ENCODE results near the gene FBXL14. TPM values are rescaled to one million over a fixed set of nuclear protein-coding genes. Genes with fewer than 3 reads are reported as not detected.
A peak's percentile ranks its signal among the peaks of the same experiment; 100 is the strongest.

The FBXL14 gene
- total and polyA plus RNA-seq, 2 of the 13 experiments (the other 11 are each of a cell fraction or from before 2014, with no cell fraction given) = 7.0 to 7.4 TPM

GRCh38 chr12:1606021-1606622 is 11.7 kb upstream of the FBXL14 start (continued):
- TF ChIP-seq, protein P1, sequence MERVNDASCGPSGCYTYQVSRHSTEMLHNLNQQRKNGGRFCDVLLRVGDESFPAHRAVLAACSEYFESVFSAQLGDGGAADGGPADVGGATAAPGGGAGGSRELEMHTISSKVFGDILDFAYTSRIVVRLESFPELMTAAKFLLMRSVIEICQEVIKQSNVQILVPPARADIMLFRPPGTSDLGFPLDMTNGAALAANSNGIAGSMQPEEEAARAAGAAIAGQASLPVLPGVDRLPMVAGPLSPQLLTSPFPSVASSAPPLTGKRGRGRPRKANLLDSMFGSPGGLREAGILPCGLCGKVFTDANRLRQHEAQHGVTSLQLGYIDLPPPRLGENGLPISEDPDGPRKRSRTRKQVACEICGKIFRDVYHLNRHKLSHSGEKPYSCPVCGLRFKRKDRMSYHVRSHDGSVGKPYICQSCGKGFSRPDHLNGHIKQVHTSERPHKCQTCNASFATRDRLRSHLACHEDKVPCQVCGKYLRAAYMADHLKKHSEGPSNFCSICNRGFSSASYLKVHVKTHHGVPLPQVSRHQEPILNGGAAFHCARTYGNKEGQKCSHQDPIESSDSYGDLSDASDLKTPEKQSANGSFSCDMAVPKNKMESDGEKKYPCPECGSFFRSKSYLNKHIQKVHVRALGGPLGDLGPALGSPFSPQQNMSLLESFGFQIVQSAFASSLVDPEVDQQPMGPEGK (CRISPR knock-in tag; IDR thresholded peaks at IDR 0.05) = no peak
- TF ChIP-seq ZNF367 (CRISPR knock-in tag; IDR thresholded peaks at IDR 0.05; ENCODE audit: borderline replicate concordance) (no peak), ZNF207 (IDR thresholded peaks at IDR 0.05; ENCODE audit: borderline replicate concordance) (no peak), DRAP1 (CRISPR knock-in tag; IDR thresholded peaks at IDR 0.05) (0 out of 2 replicates have a peak, but pooled peaks have one; percentile 52), SRSF9 (IDR thresholded peaks at IDR 0.05; ENCODE audit: borderline replicate concordance, insufficient read depth, low read depth, low read length, poor library complexity, severe bottlenecking) (no peak), ZNF644 (CRISPR knock-in tag; IDR thresholded peaks at IDR 0.05; ENCODE audit: low read depth) (no peak), ZBTB7B (CRISPR knock-in tag; IDR thresholded peaks at IDR 0.05) (peak; percentile 28; the same call in 1 of the 2 replicates), MEIS1 (CRISPR knock-in tag; IDR thresholded peaks at IDR 0.05; ENCODE audit: borderline replicate concordance) (no peak), ZNF776 (CRISPR knock-in tag; IDR thresholded peaks at IDR 0.05) (no peak), JUNB (CRISPR knock-in tag; IDR thresholded peaks at IDR 0.05; ENCODE audit: borderline replicate concordance) (peak; percentile 67; the same call in 1 of the 2 replicates), MLLT10 (CRISPR knock-in tag; IDR thresholded peaks at IDR 0.05) (no peak), SMARCC2 (IDR thresholded peaks at IDR 0.05) (no peak), SMAD3 (CRISPR knock-in tag; IDR thresholded peaks at IDR 0.05) (no peak; the same call in 1 of the 2 replicates), NBN (conservative IDR thresholded peaks at IDR 0.05) (no peak), KLF13 (CRISPR knock-in tag; IDR thresholded peaks at IDR 0.05) (no peak), ZFP37 (CRISPR knock-in tag; IDR thresholded peaks at IDR 0.05; ENCODE audit: borderline replicate concordance) (no peak), PITX1 (CRISPR knock-in tag; IDR thresholded peaks at IDR 0.05) (peak; percentile 62; the same call in 1 of the 2 replicates), ZBTB25 (CRISPR knock-in tag; IDR thresholded peaks at IDR 0.05) (peak; percentile 67; the same call in 1 of the 2 replicates)
- TF ChIP-seq, protein P2, sequence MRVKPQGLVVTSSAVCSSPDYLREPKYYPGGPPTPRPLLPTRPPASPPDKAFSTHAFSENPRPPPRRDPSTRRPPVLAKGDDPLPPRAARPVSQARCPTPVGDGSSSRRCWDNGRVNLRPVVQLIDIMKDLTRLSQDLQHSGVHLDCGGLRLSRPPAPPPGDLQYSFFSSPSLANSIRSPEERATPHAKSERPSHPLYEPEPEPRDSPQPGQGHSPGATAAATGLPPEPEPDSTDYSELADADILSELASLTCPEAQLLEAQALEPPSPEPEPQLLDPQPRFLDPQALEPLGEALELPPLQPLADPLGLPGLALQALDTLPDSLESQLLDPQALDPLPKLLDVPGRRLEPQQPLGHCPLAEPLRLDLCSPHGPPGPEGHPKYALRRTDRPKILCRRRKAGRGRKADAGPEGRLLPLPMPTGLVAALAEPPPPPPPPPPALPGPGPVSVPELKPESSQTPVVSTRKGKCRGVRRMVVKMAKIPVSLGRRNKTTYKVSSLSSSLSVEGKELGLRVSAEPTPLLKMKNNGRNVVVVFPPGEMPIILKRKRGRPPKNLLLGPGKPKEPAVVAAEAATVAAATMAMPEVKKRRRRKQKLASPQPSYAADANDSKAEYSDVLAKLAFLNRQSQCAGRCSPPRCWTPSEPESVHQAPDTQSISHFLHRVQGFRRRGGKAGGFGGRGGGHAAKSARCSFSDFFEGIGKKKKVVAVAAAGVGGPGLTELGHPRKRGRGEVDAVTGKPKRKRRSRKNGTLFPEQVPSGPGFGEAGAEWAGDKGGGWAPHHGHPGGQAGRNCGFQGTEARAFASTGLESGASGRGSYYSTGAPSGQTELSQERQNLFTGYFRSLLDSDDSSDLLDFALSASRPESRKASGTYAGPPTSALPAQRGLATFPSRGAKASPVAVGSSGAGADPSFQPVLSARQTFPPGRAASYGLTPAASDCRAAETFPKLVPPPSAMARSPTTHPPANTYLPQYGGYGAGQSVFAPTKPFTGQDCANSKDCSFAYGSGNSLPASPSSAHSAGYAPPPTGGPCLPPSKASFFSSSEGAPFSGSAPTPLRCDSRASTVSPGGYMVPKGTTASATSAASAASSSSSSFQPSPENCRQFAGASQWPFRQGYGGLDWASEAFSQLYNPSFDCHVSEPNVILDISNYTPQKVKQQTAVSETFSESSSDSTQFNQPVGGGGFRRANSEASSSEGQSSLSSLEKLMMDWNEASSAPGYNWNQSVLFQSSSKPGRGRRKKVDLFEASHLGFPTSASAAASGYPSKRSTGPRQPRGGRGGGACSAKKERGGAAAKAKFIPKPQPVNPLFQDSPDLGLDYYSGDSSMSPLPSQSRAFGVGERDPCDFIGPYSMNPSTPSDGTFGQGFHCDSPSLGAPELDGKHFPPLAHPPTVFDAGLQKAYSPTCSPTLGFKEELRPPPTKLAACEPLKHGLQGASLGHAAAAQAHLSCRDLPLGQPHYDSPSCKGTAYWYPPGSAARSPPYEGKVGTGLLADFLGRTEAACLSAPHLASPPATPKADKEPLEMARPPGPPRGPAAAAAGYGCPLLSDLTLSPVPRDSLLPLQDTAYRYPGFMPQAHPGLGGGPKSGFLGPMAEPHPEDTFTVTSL (CRISPR knock-in tag; IDR thresholded peaks at IDR 0.05; ENCODE audit: borderline replicate concordance) = peak; percentile 59; the same call in 1 of the 2 replicates
- TF ChIP-seq, protein P3, sequence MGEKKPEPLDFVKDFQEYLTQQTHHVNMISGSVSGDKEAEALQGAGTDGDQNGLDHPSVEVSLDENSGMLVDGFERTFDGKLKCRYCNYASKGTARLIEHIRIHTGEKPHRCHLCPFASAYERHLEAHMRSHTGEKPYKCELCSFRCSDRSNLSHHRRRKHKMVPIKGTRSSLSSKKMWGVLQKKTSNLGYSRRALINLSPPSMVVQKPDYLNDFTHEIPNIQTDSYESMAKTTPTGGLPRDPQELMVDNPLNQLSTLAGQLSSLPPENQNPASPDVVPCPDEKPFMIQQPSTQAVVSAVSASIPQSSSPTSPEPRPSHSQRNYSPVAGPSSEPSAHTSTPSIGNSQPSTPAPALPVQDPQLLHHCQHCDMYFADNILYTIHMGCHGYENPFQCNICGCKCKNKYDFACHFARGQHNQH (CRISPR knock-in tag; IDR thresholded peaks at IDR 0.05) = peak; percentile 62; the same call in 1 of the 2 replicates

All from HepG2 (cell line).